Neural cell (in vitro differentiated cells): Measurements from ENCODE around the gene GNAL. TPM values are rescaled to one million over a fixed set of nuclear protein-coding genes. Genes with fewer than 3 reads are reported as not detected.

Source experiments
- H2AFZ ChIP-seq: fragments of 200-600, 300-800 bp; sonication (generic), shearing (Covaris generic); 2 replicates; pipeline ENCODE4 v1.6.0; 2014; ENCODE audit warnings: low read depth, mild to moderate bottlenecking, antibody characterized with exemption, low read length, moderate library complexity
- H3F3A ChIP-seq: fragments of 200-600 bp; shearing (Covaris generic); 2 replicates; pipeline ENCODE4 v1.6.1; 2016; ENCODE audit warnings: mild to moderate bottlenecking, moderate library complexity, mixed read lengths, antibody characterized with exemption, low read length; ENCODE audit not compliant: insufficient read depth, poor library complexity, severe bottlenecking
- H3K27ac ChIP-seq: fragments of 200-600, 300-800 bp; sonication (generic), shearing (Covaris generic); 2 replicates; pipeline ENCODE4 v1.5.1; 2014; ENCODE audit warnings: mild to moderate bottlenecking, low read length, moderate library complexity
- H3K27me3 ChIP-seq: fragments of 300-800, 200-600 bp; sonication (generic), shearing (Covaris generic); 2 replicates; pipeline ENCODE4 v1.6.0; 2014; ENCODE audit warnings: mild to moderate bottlenecking, low read depth, low read length, moderate library complexity; ENCODE audit not compliant: insufficient read depth
- H3K36me3 ChIP-seq: fragments of 300-800, 200-600 bp; sonication (generic), shearing (Covaris generic); 2 replicates; pipeline ENCODE4 v1.5.1; 2014; ENCODE audit warnings: mild to moderate bottlenecking, antibody characterized with exemption, low read length, moderate library complexity; ENCODE audit not compliant: insufficient read depth
- H3K4me2 ChIP-seq: fragments of 300-800, 200-600 bp; sonication (generic), shearing (Covaris generic); 2 replicates; pipeline ENCODE4 v1.6.0; 2014; ENCODE audit warnings: mild to moderate bottlenecking, low read length
- H3K4me3 ChIP-seq: fragments of 300-800, 200-600 bp; sonication (generic), shearing (Covaris generic); 2 replicates; pipeline ENCODE4 v1.5.1; 2014; ENCODE audit warnings: mild to moderate bottlenecking, low read length, moderate library complexity
- H3K79me2 ChIP-seq: fragments of 200-600 bp; shearing (Covaris generic); replicated peaks from 2 replicates; pipeline ENCODE4 v1.6.0; 2014; ENCODE audit warnings: mild to moderate bottlenecking, low read length, moderate library complexity; ENCODE audit not compliant: insufficient read depth
- H3K9ac ChIP-seq: fragments of 300-800, 200-600 bp; sonication (generic), shearing (Covaris generic); 2 replicates; pipeline ENCODE4 v1.6.1; 2016; ENCODE audit warnings: mild to moderate bottlenecking, low read length, mixed read lengths
- H3K9me2 ChIP-seq: fragments of 200-600 bp; shearing (Covaris generic); 2 replicates; pipeline ENCODE4 v1.6.1; 2016; ENCODE audit warnings: mild to moderate bottlenecking, low read length, mixed read lengths; ENCODE audit not compliant: insufficient read depth
- H3K9me3 ChIP-seq: fragments of 200-600, 300-800 bp; sonication (generic), shearing (Covaris generic); 2 replicates; pipeline ENCODE4 v1.6.1; 2016; ENCODE audit warnings: mild to moderate bottlenecking, mixed run types, low read length, moderate library complexity, mixed read lengths
- H4K20me1 ChIP-seq: fragments of 200-600 bp; shearing (Covaris generic); 2 replicates; pipeline ENCODE4 v1.6.1; 2016; ENCODE audit warnings: mild to moderate bottlenecking, mixed run types; ENCODE audit not compliant: insufficient read depth
- CTCF ChIP-seq: fragments of 450-650 bp; IDR thresholded peaks from 2 replicates; pipeline ENCODE4 v1.5.1; 2014; ENCODE audit warnings: antibody characterized with exemption, mild to moderate bottlenecking, moderate library complexity; ENCODE audit not compliant: poor library complexity, severe bottlenecking
- EP300 ChIP-seq: fragments of 450-650 bp; conservative IDR thresholded peaks from 2 replicates; pipeline ENCODE4 v1.6.1; 2014; ENCODE audit warnings: antibody characterized with exemption, mild to moderate bottlenecking, moderate library complexity; ENCODE audit not compliant: poor library complexity, severe bottlenecking
- EZH2 ChIP-seq: fragments of 200-600, 300-800 bp; shearing (Covaris generic), sonication (generic); IDR thresholded peaks from 2 replicates; pipeline ENCODE4 v1.6.1; 2014; ENCODE audit warnings: antibody characterized with exemption, low read length, borderline replicate concordance, mild to moderate bottlenecking; ENCODE audit not compliant: insufficient read depth, poor library complexity, severe bottlenecking
- MXI1 ChIP-seq: fragments of 450-650 bp; conservative IDR thresholded peaks from 2 replicates; pipeline ENCODE4 v1.6.1; 2014; ENCODE audit warnings: antibody characterized with exemption, mild to moderate bottlenecking; ENCODE audit not compliant: poor library complexity, severe bottlenecking
- POLR2AphosphoS5 ChIP-seq: IDR thresholded peaks from 2 replicates; pipeline ENCODE4 v1.6.1; 2012
- RAD21 ChIP-seq: fragments of 450-650 bp; conservative IDR thresholded peaks from 2 replicates; pipeline ENCODE4 v1.6.1; 2014; ENCODE audit warnings: antibody characterized with exemption, mild to moderate bottlenecking, moderate library complexity
- REST ChIP-seq: IDR thresholded peaks from 2 replicates; pipeline ENCODE4 v1.6.1; 2012; ENCODE audit warnings: borderline replicate concordance
- SMC3 ChIP-seq: fragments of 450-650 bp; conservative IDR thresholded peaks from 2 replicates; pipeline ENCODE4 v1.6.1; 2014; ENCODE audit warnings: antibody characterized with exemption, mild to moderate bottlenecking, moderate library complexity; ENCODE audit not compliant: poor library complexity
- TAF1 ChIP-seq: IDR thresholded peaks from 2 replicates; pipeline ENCODE4 v1.6.1; 2012; ENCODE audit warnings: low read depth
- polyA plus RNA-seq: library from polyadenylated mRNA; depleted of rRNA; stranded (reverse); fragments of >200 nt; gene quantifications from 2 replicates; pipeline ENCODE4 v1.2.3, GENCODE V29; 2014

The GNAL gene
- polyA plus RNA-seq, 1 donor from 2014 or later: 16.7 TPM

- peaks cover 14% of the 10 kb centered on the region for H3K79me2 ChIP-seq
- no peak overlapping the region for H3K27ac ChIP-seq
- H3K36me3 ChIP-seq: no peaks in the 10 kb centered on the region
- no peaks in the 10 kb centered on the region for H3K27me3 ChIP-seq
- H2AFZ ChIP-seq: no peak overlapping the region
- H3K4me3 ChIP-seq: no peak overlapping the region
- no peak overlapping the region for H3K4me2 ChIP-seq
- no peaks in the 10 kb centered on the region for H3K9me3 ChIP-seq
- no peaks in the 10 kb centered on the region for H3F3A ChIP-seq
- no peaks in the 10 kb centered on the region for H3K9me2 ChIP-seq
- no peak overlapping the region for H3K9ac ChIP-seq
- H4K20me1 ChIP-seq: no peaks in the 10 kb centered on the region
- no peak for TF ChIP-seq POLR2AphosphoS5
- no peak for TF ChIP-seq MXI1
- TF ChIP-seq RAD21: no peak
- TF ChIP-seq TAF1: no peak
- no peak for TF ChIP-seq CTCF
- no peak for TF ChIP-seq REST
Measured at GRCh38 chr18:11857177-11857887, 168.3 kb downstream of the GNAL start.

GRCh38 chr18:11859282-11859830, 170.3 kb downstream of the GNAL start:
- Histone ChIP-seq H3F3A (no peaks in the 10 kb centered on the region), H3K36me3 (no peaks in the 10 kb centered on the region), H3K9me2 (no peaks in the 10 kb centered on the region), H3K79me2 (no peaks in the 10 kb centered on the region), H3K27ac (no peak overlapping the region), H4K20me1 (no peaks in the 10 kb centered on the region), H3K9ac (no peak overlapping the region), H3K4me2 (no peak overlapping the region), H2AFZ (no peak overlapping the region), H3K4me3 (no peak overlapping the region), H3K9me3 (no peaks in the 10 kb centered on the region), H3K27me3 (no peaks in the 10 kb centered on the region)
- TF ChIP-seq SMC3 (no peak), EP300 (no peak), TAF1 (no peak), REST (no peak), MXI1 (no peak), RAD21 (no peak), EZH2 (no peak), POLR2AphosphoS5 (no peak), CTCF (no peak)
